Epithelial cell of proximal tubule (primary cell): ENCODE data around the gene CPT1A. TPM values are rescaled to one million over a fixed set of nuclear protein-coding genes. Genes with fewer than 3 reads are reported as not detected.

Source experiments
- DNase-seq: peaks from one replicate; pipeline ENCODE4 v3.0.0-alpha.2; 2011; ENCODE audit warnings: low read depth
- H3K4me3 ChIP-seq: 2 replicates; pipeline ENCODE4 v1.5.1; 2011; ENCODE audit warnings: low read depth, mild to moderate bottlenecking, low read length
- total RNA-seq: library from RNA; depleted of rRNA; stranded (reverse); fragments of >200 nt; gene quantifications from 2 replicates; pipeline ENCODE4 v1.2.3, GENCODE V29; 2015
- TF ChIP-seq, protein P1 (sequence below): conservative IDR thresholded peaks from 2 replicates; pipeline ENCODE4 v1.5.1; 2012; ENCODE audit warnings: low read depth, mild to moderate bottlenecking, low read length

The CPT1A gene
- total RNA-seq, 1 donor from 2014 or later = 6.7 TPM

DNA sequence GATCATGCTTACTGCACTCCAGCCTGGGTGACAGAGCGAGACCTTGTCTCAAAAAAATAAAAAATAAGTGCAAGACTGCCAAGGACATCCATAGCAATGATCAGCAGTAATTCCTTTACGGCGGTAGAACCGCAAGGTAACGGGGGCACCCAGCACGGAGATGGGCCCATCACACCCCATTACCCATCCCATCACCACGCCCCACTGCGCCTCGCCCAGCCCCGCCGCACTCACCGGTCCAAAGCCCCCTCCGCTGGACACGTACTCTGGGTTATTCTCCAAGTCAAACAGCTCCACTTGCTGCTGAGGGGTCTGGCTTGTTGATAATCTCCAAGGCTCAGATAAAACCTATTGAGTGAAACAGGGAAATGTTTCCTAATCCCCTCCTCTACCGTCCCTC, 81.7 kb downstream of the CPT1A start:
- no peak for DNase-seq
- H3K4me3 ChIP-seq = no peak overlapping the region
- TF ChIP-seq, protein P1, sequence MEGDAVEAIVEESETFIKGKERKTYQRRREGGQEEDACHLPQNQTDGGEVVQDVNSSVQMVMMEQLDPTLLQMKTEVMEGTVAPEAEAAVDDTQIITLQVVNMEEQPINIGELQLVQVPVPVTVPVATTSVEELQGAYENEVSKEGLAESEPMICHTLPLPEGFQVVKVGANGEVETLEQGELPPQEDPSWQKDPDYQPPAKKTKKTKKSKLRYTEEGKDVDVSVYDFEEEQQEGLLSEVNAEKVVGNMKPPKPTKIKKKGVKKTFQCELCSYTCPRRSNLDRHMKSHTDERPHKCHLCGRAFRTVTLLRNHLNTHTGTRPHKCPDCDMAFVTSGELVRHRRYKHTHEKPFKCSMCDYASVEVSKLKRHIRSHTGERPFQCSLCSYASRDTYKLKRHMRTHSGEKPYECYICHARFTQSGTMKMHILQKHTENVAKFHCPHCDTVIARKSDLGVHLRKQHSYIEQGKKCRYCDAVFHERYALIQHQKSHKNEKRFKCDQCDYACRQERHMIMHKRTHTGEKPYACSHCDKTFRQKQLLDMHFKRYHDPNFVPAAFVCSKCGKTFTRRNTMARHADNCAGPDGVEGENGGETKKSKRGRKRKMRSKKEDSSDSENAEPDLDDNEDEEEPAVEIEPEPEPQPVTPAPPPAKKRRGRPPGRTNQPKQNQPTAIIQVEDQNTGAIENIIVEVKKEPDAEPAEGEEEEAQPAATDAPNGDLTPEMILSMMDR = no peak

DNA sequence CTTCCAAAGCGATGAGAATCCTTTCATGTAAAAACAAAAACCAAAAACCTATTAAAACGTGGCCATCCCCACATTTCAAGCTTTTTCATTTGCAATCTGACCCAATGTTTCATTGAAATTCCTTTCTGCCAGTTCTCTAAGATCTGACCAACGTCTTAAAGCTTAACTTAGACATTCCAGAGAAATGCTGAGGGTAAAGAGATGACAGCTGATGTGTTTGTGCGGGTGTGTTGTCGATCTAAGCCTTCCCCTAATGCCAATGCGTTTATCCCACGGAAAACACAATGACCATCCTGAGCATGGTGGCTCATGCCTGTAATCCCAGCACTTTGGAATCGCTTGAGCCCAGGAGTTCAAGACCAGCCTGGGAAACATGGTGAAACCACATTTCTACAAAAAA, 84.0 kb downstream of the CPT1A start:
- no peak overlapping the region for H3K4me3 ChIP-seq
- TF ChIP-seq, protein P1 = no peak
- DNase-seq = no peak

DNA sequence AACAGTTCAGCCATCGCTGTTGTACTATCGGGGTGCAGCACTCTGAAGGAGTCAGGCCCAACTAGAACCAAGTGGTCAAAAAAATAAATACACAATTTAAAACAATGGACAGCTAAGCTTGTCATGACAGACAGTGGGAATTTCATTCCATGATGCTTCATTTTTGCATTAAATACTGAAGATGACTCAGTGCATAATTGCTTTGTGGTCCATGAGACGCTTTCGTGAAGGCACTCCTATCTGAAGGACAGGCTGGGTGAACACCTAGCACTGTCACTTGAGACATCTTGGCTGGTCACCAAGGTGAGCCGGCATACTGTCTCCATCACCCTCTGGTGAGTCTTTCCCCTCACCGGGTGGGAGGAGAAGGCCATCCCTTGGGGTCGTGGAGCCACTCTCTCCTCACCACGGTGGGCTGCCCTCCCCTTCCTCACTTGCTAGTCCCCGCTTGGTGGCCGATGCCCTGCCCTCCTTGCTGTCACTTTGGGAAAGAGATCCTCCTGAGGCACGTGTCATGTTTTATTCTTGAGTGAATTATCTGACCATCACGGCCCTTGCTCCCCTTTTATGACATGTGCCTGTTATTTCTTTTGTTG, 85.4 kb downstream of the CPT1A start:
- H3K4me3 ChIP-seq = no peak overlapping the region
- DNase-seq = no peak
- TF ChIP-seq, protein P1 = no peak

DNA sequence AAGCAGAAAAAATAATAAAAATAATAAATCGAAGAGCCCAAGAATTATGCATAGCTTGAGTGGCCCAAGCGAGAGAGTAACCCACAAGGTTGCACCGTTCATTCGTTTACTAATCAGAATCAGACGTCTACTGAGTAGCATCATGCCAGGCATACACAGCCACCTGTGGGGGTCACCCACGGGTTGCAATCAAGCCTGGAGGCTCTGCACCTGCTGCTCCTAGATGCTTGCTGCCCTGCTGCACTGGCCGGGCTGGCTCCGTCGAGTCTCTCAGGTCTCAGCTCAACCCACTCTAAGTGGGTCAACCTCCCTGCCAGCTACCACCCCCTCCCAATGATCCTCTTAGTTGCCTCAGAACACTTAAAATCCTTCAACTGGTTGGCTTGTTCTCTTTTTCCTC, 88.4 kb downstream of the CPT1A start:
- TF ChIP-seq, protein P1 = no peak
- no peak overlapping the region for H3K4me3 ChIP-seq
- DNase-seq = no peak

DNA sequence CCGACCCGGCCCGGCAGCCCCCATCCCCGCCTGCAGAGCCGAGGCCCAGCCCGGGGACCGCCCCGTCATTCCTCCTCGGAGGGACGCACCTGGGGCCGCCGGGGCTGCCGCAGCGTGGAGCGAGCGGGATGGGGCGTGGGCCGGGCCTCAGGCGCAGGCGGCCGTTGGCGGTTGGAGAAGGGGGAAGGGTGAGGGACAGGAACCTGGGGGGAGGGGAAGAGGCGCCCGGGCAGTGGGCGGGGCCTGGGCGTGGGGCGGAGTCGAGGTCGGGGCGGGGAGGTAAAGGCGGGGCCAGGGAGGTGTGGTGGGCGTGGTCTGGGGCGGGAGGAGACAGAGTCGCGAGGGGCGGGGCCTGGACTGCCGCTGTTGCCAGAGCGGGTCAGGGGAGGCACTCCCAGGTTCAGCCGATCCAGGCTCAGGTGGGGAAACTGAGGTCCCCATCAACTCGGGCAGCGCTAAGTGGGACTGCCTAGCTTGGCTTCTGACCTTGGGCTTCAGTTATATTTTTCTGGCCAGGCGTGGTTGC, 90.3 kb downstream of the CPT1A start, which contains the start of gene TESMIN:
Gene TESMIN (minus strand): TSS at position 190 of the 526 bp plus-strand sequence. CDS start 860 bp downstream, outside the sequence.
- TF ChIP-seq, protein P1 = no peak
- no peak for DNase-seq
- peak within 1 kb of the TSS; percentile 60 for H3K4me3 ChIP-seq

DNA sequence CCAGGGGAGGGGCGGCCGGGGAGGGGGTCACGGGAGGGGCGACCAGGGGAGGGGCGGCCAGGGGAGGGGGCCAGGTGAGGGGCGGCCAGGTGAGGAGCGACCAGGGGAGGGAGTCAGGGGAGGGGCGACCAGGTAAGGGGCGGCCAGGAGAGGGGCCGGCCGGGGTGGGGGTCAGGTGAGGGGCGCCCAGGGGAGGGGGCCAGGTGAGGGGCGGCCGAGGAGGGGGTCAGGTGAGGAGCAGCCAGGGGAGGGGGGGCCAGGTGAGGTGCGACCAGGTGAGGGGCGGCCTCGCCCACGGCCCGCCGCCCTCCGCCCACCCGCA, 90.8 kb downstream of the CPT1A start:
- TF ChIP-seq, protein P1 = no peak
- peak overlapping the region; percentile 60 for H3K4me3 ChIP-seq
- no peak for DNase-seq
